ENCODE results near the gene ENTPD7. TPM values are rescaled to one million over a fixed set of nuclear protein-coding genes. Genes with fewer than 3 reads are reported as not detected.

ENTPD7 gene
- total and polyA plus RNA-seq, 9 of the 15 experiments (the other 6 are each of a cell fraction or from before 2014, with no cell fraction given) = 1.4 to 13.9 (median 8.5) TPM

GRCh38 chr10:99667108-99667751, 7.9 kb downstream of the ENTPD7 start (continued):
- TF ChIP-seq, protein P1, sequence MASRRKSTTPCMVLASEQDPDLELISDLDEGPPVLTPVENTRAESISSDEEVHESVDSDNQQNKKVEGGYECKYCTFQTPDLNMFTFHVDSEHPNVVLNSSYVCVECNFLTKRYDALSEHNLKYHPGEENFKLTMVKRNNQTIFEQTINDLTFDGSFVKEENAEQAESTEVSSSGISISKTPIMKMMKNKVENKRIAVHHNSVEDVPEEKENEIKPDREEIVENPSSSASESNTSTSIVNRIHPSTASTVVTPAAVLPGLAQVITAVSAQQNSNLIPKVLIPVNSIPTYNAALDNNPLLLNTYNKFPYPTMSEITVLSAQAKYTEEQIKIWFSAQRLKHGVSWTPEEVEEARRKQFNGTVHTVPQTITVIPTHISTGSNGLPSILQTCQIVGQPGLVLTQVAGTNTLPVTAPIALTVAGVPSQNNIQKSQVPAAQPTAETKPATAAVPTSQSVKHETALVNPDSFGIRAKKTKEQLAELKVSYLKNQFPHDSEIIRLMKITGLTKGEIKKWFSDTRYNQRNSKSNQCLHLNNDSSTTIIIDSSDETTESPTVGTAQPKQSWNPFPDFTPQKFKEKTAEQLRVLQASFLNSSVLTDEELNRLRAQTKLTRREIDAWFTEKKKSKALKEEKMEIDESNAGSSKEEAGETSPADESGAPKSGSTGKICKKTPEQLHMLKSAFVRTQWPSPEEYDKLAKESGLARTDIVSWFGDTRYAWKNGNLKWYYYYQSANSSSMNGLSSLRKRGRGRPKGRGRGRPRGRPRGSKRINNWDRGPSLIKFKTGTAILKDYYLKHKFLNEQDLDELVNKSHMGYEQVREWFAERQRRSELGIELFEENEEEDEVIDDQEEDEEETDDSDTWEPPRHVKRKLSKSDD (conservative IDR thresholded peaks at IDR 0.05; ENCODE audit: low read length) = no peak
- no peak for TF ChIP-seq TRIM25 (IDR thresholded peaks at IDR 0.05; ENCODE audit: borderline replicate concordance)
- no peak for TF ChIP-seq SNAPC5 (CRISPR knock-in tag; IDR thresholded peaks at IDR 0.05)
- TF ChIP-seq CEBPB (tag; IDR thresholded peaks at IDR 0.05) = peak; percentile 52; the same call in 1 of the 2 replicates

DNA sequence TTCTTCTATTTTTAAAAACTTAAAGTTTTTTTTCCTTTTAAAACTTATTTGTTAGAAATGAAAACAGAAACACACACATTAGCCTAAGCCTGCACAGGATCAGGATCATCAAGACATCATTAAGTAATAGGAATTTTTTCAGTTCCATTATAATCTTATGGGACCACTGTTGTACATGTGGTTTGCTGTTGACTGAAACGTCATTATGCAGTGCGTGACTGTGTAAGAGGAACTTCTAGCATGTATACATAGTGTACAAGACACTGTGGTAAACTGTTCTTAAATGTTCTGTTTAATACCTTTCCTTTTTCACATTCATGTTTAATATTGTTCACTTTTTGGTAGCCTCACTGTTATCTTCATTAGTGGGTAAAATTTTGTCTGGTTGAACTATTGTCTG, 12.1 kb downstream of the ENTPD7 start:
- ATAC-seq (no peak), FAIRE-seq (peak; percentile 37), DNase-seq (ENCODE audit: extremely low read depth in 1 of 4, low spot score in 3 of 4) (no peak)
- no peak overlapping the region for H3K9ac ChIP-seq (ENCODE audit: insufficient read depth in 1 of 2, low read depth in 2 of 2, low read length in 2 of 2)
- no peak overlapping the region for H2AFZ ChIP-seq (ENCODE audit: low read depth, low read length)
- peaks cover 0 to 9% of the 10 kb centered on the region in 2 experiments; a peak in 3 of 5 replicates for H3K4me1 ChIP-seq (replicated peaks in 1 of 2; ENCODE audit: control insufficient read depth in 2 of 2, insufficient read depth in 2 of 2, low read length in 2 of 2)
- H3K4me2 ChIP-seq (ENCODE audit: insufficient read depth, low read length) = no peak overlapping the region
- in situ Hi-C loops (cut with MboI) (no loop called here), intact Hi-C loops (cut with micrococcal nuclease) (no loop called here)
- no peaks in the 10 kb centered on the region for H3K79me2 ChIP-seq (ENCODE audit: control insufficient read depth, insufficient read depth, low read length)
- no peak overlapping the region for H3K27ac ChIP-seq (ENCODE audit: extremely low read depth, low read depth, low read length)
- CTCF ChIA-PET (ENCODE audit: low intra/inter-chr PET ratio) = no interaction called here
- no peaks in the 10 kb centered on the region for H3K27me3 ChIP-seq (ENCODE audit: control insufficient read depth in 2 of 2, insufficient read depth in 2 of 2, low read length in 2 of 2)
- POLR2A ChIA-PET = no interaction called here
- 62% methylated on average over 2 of the region's 2 CpGs for WGBS (ENCODE audit: insufficient coverage, low coverage, missing lambda C conversion rate)
- no peak overlapping the region for H3K4me3 ChIP-seq
- H3K36me3 ChIP-seq (ENCODE audit: control insufficient read depth, insufficient read depth, low read length) = 0 out of 3 replicates have a peak, but pooled peaks cover 6% of the 10 kb centered on the region
- BruUV-seq (replicated peaks) = no TSS peak
- no peaks in the 10 kb centered on the region for H3K9me3 ChIP-seq (replicated peaks; ENCODE audit: control insufficient read depth, insufficient read depth, low read depth, low read length)
- H4K20me1 ChIP-seq (replicated peaks; ENCODE audit: control insufficient read depth, insufficient read depth, low read length) = no peaks in the 10 kb centered on the region
- no peaks in the 10 kb centered on the region for H3K9me1 ChIP-seq (ENCODE audit: control insufficient read depth, insufficient read depth, low read length)
- no peak for TF ChIP-seq GABPB2 (CRISPR knock-in tag; conservative IDR thresholded peaks at IDR 0.05)
- TF ChIP-seq, protein P2, sequence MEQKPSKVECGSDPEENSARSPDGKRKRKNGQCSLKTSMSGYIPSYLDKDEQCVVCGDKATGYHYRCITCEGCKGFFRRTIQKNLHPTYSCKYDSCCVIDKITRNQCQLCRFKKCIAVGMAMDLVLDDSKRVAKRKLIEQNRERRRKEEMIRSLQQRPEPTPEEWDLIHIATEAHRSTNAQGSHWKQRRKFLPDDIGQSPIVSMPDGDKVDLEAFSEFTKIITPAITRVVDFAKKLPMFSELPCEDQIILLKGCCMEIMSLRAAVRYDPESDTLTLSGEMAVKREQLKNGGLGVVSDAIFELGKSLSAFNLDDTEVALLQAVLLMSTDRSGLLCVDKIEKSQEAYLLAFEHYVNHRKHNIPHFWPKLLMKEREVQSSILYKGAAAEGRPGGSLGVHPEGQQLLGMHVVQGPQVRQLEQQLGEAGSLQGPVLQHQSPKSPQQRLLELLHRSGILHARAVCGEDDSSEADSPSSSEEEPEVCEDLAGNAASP (IDR thresholded peaks at IDR 0.05) = no peak
- TF ChIP-seq, protein P3, sequence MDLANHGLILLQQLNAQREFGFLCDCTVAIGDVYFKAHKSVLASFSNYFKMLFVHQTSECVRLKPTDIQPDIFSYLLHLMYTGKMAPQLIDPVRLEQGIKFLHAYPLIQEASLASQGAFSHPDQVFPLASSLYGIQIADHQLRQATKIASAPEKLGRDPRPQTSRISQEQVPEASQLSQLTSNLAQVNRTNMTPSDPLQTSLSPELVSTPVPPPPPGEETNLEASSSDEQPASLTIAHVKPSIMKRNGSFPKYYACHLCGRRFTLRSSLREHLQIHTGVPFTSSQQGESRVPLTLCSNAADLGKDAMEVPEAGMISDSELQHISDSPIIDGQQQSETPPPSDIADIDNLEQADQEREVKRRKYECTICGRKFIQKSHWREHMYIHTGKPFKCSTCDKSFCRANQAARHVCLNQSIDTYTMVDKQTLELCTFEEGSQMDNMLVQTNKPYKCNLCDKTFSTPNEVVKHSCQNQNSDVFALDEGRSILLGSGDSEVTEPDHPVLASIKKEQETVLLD (IDR thresholded peaks at IDR 0.05) = no peak
- TF ChIP-seq CBX2 (IDR thresholded peaks at IDR 0.05; ENCODE audit: insufficient read depth, low read length, poor library complexity, severe bottlenecking) = no peak
- TF ChIP-seq ZNF12 (CRISPR knock-in tag; IDR thresholded peaks at IDR 0.05) = no peak
- TF ChIP-seq ZBTB17 (CRISPR knock-in tag; IDR thresholded peaks at IDR 0.05) = no peak
- TF ChIP-seq NR2C1 (IDR thresholded peaks at IDR 0.05) = no peak
- TF ChIP-seq NR2C1 (tag; IDR thresholded peaks at IDR 0.05) = no peak
- no peak for TF ChIP-seq CREM (IDR thresholded peaks at IDR 0.05; ENCODE audit: low read depth)
- no peak for TF ChIP-seq SNAPC5 (CRISPR knock-in tag; IDR thresholded peaks at IDR 0.05)
- TF ChIP-seq ARID1B (IDR thresholded peaks at IDR 0.05) = no peak
